Posterior vena cava (tissue), 2 donors: ENCODE results near the gene CKLF. TPM values are rescaled to one million over a fixed set of nuclear protein-coding genes. Genes with fewer than 3 reads are reported as not detected.
"Not testable (repeated sequence)": the region's sequence is repeated elsewhere in the genome, so short reads cannot be mapped to it uniquely, and the experiment has no call there.

Experiments used
- DNase-seq: peaks from one replicate; pipeline ENCODE4 v3.0.0-alpha.2; 2020; ENCODE audit warnings: low spot score
- intact Hi-C, 2 donors: fragments of 100-400 bp; cut with DNase I; formaldehyde crosslinking; loops; one replicate each; pipeline versions ENCODE4 v1.14.1 to v1.14.2; 2022 to 2023
- total RNA-seq, 2 donors: library from RNA; stranded (reverse); fragmentation: NEBNext Ultra II Directional; extraction: Animal tissue kit (Norgen Biotek cat#: 25700); gene quantifications; one replicate each; pipeline ENCODE4 v1.2.1, GENCODE V29; 2021
- donor health status: DM: yes; HTN: yes; CAD: no.
- donor health status: DM: yes; HTN: yes; CAD: no.

The CKLF gene
- total RNA-seq, 2 donors from 2014 or later, result 22.0 to 25.4 TPM

DNA sequence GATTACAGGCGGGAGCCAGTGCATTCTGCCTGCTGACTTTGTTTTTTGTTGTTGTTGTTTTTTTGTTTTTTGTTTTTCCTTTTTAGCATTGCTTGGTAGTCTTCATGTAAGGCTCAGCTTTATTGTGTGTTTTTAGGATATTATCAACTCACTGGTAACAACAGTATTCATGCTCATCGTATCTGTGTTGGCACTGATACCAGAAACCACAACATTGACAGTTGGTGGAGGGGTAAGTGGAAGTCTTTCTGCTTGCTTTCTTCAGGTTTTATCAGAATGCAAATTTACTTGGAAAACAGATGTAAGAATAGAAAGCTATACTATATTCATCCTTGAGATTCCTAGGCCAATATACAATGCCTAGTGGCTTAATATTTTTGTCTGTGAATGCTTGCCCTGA is 10.6 kb downstream of the CKLF start:
- DNase-seq, result no peak
- intact Hi-C loops, result no loop called here

DNA sequence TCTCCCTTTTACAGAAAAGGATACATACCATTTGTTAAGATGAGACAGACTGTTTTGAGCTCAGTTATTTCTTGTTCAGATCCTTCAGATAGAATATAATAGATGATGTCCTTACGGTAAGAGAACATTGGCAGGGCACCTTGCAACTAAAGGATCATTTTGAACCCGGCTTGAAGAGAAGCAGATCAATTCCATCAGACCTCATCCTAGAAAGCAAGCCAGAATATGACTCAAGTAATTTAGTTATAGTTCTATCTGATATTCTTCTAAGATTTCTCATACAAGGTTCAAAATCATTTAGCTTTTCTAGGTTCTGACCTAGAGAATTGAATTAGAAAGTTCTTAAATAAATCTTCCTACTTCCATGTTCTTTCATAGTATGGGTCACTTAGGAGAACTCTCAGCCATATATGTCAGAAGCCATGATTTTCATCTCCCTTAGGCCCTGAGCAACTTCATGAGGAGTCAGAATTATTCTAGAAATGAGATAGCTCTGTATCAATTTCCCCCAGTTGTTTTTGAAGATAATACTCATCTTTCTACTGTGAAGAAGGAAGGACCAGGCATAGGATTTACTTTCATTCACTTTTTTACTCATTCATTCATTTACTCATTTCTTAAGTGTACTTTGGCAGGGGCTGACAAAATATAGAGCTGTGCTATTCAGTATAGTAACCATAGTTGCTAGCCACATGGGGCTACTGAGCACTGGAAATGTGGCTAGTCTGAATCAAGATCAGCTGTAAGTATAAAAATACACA is 11.4 kb downstream of the CKLF start:
- intact Hi-C loops, result no loop called here
- no peak for DNase-seq

DNA sequence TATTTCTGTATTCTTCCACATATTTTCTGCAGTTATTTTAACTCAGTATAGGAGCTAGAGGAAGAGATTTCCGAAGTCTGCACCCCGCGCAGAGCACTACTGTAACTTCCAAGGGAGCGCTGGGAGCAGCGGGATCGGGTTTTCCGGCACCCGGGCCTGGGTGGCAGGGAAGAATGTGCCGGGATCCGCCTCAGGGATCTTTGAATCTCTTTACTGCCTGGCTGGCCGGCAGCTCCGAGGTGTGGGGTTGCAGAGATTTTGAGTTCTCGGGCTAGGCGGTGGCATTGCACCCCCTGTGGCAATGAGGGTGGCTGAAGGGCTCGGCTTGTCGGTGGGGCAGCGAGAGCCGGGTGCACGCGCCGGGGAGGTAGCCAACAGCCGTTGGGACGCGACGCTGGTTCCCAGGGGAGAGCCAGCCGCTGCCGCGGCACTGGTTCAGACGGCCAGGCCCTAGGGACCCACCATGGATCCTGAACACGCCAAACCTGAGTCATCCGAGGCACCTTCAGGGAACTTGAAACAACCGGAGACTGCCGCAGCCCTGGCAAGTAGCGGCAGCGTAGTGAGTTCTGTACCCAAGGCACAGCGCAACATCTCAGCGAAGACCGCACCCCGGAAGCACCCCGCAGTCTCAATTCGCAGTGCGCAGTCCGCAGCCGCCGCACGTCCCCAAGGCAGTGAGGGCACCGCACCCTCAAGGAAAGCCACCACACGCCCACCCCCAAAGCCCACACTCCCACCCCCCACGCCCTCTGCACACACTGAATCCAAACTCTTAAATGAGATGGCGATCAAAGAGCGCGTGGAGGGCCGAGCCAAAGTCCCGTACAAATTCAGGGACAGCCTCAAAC is 13.9 kb downstream of the CKLF start, which contains the start of gene CMTM1:
Gene CMTM1, plus strand, starts transcription at position 389 of the 851 bp plus-strand sequence. Its CDS starts 75 bp downstream, at position 464.
- intact Hi-C loops, result no loop called here
- no peak for DNase-seq

DNA sequence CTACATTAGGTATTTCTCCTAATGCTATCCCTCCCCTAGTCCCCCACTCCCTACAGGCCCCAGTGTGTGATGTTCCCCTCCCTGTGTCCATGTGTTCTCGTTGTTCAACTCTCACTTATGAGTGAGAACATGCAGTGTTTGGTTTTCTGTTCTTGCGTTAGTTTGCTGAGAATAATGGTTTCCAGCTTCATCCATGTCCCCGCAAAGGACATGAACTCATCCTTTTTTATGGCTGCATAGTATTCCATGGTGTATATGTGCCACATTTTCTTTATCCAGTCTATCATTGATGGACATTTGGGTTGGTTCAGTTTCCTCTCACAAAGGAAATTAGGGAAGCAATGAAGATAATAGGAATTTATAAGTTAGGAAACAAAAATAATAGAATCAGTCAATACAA is 14.9 kb downstream of the CKLF start:
- intact Hi-C loops, DNase-seq: not testable (repeated sequence)

DNA sequence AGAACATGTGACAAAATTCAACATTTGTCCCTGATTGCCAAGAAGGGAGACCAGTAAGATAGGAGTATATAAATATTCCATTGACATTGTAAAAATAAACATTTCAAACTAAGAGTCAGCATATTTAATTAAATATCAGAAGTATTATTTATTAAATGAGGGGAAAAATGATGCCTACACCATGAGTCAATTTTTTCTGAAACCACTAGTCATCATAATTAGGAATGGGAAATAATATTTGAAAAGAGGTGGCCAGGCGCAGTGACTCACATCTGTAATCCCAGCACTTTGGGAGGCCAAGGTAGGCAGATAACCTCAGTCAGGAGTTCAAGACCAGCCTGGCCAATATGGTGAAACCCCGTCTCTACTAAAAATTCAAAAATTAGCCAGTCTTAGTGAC is 16.0 kb downstream of the CKLF start:
- no peak for DNase-seq
- intact Hi-C loops, result no loop called here

DNA sequence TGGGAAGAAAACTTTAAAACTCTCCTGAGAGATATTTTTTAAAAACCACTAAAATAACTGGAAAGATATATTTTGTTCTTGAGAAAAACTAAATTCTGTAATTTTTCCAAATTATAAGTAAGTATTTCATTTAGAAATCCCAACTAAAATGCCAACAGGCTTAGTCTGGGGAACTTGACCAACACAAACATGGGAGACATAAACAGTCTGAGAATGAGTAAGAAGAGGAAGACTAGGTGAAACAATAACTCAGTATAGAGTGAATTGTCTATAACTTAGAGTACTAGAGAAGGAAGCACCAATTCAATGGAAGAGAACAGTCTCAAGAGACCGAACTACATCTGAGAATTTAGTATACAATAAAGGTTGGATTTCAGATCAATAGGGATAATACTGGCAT is 16.8 kb downstream of the CKLF start:
- intact Hi-C loops, result no loop called here
- DNase-seq, result no peak

DNA sequence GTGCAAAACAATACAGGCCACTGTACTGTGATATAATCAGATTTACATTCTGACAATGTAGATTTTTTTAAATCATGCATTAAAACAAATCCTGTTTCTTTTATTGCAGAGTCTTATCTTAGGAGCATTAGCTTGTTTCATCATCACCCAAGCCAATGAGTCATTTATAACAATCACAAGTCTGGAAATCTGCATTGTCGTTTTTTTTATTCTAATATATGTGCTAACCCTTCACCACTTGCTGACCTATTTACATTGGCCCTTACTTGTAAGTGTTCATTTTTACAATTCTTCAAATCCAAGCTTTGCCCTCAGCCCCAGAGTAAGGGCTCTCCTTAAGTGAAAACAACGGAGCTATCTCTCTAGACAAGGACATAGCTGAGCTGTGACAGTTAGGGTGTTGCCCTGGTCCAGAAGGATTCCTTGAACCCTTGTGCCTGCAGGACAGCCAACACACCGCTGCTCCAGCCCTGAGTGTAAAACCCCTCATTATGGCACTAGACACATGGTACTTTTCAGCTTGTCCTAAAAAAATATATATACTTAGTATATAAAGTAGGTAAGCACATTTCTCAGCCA is 17.5 kb downstream of the CKLF start:
- DNase-seq, result no peak
- intact Hi-C loops, result no loop called here

DNA sequence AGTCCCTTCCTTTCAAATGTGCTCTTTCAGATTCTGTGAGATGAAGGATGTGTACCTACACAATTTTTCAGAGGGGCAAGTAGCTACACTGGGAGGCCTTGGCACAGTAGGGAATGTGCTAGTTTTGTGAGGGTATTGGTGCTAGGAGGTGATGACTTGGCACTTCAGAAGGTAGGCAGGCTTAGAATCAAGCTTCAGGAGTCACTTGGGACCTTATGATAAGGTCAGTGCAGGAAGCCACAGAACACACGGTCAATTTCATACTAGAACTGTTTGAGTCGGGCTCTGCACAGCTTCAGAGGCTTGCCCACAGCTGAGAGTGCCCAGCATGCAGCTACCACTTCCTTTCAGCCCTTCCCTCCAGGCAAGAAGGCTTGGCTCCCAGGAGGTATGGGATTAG is 20.0 kb downstream of the CKLF start:
- intact Hi-C loops, result no loop called here
- no peak for DNase-seq

DNA sequence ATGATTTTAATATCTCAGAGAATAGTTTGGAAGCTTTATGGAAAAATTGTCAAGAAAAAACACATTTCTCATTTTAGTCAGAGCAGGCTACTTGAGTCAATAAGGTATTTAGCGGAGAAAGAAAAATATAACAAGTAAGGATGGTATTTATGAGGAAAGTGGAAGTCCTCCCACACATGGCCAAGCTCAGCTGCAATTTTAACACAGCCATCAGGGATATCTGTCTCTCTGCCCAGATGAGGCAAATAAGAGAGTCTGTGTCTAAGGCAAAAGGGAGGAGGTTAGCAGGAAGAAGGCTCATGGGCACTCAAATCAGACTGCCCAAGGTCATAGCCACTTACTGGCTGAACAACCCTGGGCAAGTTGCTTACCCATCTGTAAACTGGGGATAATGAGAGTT is 21.7 kb downstream of the CKLF start:
- intact Hi-C loops, result no loop called here
- DNase-seq, result no peak

DNA sequence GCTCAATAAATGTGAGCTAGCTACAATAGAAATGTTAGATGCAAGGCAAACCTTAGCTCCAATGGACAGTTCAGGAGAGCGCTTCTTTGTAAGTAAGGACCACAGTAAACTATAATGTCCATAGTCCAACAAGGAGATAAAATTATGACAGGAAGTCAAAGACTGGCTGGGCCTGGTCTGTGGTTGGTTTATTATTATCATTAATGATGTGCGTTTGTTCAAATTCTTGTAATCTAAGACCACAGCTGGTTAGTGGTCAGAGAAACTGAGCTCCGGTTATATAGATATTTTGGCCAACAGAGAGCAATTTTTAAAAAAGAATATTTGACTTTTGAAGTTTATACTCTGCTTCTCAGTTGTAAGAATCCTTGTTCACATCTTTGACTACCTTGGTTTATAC is 22.2 kb downstream of the CKLF start:
- DNase-seq, result no peak
- intact Hi-C loops, result no loop called here

DNA sequence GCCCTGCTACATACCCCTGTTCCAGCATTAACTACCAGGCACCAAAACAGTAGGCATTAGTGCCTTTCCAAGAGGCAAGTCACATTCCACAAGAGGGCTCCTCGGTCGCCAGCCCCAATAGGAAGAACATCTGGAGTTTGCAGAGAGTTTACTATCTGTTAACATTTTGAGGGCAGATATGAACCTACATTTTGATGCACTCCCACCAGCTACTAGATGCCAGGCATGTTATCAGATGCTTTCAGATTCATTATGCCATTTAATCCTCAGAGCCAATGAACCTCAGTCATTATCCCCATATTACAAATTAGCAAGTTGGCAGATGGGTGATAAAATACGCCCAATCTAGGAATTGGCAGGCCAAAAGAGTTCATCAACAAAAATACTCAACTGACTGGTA is 22.7 kb downstream of the CKLF start:
- DNase-seq, result no peak
- intact Hi-C loops, result no loop called here

DNA sequence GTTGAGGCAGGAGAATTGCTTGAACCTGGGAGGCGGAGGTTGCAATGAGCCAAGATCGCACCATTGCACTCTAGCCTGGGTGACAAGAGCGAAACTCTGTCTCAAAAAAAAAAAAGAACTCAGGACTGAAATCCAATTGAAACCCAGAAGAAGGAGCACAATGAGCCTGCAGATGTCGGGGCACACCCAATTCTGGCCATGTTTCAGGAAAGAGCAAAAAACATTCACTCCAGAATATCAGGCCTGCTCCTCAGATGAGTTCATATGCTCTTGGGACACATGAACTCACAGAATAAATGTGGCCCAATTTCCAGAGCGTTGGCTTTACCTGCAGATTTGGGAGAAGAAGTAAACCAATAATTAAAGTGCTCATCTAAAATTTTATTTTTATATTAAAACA is 23.9 kb downstream of the CKLF start:
- intact Hi-C loops, result no loop called here
- no peak for DNase-seq

DNA sequence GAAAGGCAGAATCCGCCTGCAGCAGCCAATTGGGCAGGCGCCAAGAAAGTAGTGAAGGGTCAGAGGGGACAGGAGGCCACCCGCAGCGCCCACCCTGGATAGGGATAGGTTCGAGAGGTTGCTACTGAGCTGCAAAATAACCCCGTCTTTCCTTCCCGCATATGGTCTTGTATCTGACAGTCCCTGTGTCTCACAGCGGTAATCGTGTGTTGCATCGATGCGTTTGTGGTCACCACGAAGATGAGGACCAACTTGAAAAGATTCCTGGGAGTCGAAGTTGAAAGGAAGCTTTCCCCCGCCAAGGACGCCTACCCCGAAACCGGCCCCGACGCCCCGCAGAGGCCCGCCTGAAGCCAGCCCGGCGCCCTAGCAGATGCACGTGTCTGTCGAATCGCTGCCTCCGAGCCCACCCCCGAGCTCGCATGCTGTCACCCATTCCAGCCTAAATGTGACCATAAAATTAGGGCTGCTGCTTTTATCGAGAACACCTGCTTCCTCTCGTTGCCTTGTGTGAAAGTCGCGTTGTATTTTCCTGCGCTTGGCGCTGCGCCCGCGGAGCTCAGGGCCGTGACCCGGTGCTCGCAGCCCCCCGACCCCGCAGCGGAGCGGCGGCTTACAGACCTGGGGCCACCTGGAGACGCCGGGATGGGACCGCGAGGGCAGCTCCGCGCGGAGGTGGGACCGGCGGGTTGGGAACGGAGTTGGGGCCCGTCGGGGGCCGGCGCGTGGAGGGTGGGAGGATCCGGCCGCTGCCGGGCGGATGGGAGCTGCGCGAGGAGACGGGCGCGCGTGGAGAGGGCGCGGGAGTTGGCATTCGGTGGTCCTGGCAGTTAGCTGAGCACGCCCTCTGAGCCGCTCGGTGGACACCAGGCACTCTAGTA is 26.5 kb downstream of the CKLF start, which contains the start of gene CMTM2:
Gene CMTM2, plus strand, starts transcription at position 813 of the 881 bp plus-strand sequence. CDS start 145 bp downstream, outside the sequence.
- no peak for DNase-seq
- intact Hi-C loops, result no loop called here

DNA sequence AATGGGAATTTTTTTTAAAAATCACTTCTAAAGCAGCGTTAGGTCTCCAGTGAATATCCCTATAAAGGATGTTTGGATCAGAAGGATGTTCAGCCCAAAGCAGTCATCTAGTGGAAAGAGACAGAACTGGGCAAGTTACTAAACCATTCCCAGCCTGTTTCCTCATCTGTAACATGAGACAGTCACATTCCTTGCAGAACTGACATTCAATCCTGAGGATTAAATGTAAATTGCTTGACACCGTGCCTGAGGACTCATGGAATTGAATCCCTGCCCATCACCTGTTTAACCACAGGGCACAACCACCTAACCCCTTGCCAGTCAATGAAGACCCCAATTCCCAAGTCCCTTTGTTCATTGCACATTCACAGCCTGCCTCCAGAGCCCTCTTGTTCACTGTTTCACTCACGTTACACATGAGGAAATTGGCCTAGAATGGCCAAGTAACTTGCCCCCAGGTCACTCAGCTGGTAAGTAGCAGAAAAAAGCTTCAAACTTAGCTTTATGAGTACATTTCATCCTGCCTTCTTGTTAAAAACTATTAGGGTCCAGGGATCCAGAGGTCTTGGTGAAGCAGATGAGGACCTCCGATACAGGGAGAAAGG is 28.3 kb downstream of the CKLF start:
- intact Hi-C loops, result no loop called here
- no peak for DNase-seq

DNA sequence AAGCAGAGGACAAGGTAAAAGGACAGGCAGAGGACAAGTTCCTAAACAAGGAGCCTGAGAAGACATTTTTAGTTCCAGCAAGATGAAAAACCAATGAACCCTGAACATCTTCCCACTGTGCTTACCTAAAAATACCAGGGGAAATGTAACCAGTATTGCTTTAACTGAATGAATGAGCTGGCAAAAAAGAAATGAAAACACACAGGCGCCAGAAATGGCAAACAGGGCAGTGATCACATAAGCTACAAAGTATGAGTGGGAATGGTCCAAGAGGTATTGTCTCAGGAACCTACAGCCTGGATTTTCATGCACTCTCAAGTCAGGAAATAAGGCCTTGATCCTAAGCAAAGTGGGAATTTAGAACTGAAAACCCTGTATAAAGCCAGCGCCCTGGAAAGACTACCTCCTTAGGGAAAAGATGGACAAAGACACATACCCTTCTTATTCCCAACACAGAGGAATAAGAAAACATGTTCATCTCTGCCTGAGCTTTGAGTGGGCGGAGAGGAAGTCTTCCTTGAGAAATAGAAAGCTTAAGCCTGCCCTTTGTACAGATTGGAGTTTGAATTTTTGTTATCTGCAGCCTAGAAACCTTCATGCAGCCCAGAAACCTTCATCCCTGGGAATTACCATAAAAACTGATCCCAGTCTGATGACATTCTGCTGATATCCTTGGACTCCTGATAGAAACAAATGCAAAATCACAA is 29.0 kb downstream of the CKLF start:
- no peak for DNase-seq
- intact Hi-C loops, result no loop called here

DNA sequence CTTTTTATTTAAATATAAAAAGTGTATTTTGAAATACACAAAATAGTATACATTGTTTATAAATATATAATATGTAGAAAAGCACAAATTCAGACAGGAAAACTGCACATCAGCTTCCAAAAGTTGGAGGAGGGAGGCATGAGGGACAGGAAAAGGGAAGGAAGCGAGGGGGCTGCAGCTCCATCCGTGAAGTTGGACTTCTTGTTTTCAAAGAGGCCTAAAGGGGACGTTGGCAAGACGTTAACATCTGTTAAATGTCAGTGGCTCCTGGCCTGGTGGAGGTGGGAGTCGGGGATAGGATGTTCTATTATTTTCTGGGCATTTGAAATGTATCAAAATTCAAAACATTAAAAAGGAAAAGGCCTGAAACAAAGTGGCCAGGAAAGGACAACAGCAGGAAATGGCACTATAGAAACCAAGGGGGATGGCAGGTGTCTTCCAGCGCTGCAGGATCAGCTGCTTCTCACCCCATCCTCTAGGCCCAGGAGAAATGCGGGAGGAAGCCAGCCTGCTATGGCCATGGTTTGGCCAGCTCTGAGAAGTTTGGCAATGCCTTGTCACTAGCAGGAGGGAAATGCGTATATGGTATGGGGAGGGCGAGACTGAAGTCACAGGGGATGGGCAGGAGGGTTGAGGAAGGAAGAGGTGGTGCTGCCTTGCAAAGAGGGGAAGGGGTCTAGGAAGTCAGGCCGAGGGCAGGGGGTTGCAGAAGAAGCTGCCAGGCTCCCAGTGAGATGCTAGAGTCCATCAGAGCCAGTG is 33.3 kb downstream of the CKLF start:
- intact Hi-C loops, result no loop called here
- no peak for DNase-seq

DNA sequence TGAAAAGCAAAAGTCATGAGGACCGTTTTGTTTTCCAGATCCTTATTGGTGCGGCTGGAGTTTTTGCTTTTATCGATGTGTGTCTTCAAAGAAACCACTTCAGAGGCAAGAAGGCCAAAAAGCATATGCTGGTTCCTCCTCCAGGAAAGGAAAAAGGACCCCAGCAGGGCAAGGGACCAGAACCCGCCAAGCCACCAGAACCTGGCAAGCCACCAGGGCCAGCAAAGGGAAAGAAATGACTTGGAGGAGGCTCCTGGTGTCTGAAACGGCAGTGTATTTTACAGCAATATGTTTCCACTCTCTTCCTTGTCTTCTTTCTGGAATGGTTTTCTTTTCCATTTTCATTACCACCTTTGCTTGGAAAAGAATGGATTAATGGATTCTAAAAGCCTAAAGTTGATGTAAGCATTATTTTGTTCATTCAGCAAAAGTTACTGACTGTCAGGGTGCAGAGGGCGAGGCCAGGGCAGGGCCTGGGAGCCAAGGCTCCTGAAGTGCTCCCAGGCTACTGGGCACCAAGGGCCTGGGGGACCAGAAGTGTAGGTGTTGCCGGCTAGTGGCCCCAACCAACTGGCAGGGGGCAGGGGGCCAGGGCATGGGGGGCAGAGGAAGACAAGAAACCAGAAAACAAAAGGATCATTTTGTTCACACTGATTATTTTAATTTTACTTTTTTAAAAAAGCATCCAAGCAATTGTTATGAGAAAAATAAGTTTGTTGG is 35.7 kb downstream of the CKLF start:
- DNase-seq, result no peak
- intact Hi-C loops, result no loop called here
